HepG2 (cell line): ENCODE results near the gene OSBPL8. TPM values are rescaled to one million over a fixed set of nuclear protein-coding genes. Genes with fewer than 3 reads are reported as not detected.

Experiments used
- ATAC-seq: fragments of 200-7000 bp; cut with Tn5 transposase; 3 replicates; pipeline ENCODE4 v1.9.1; 2020; ENCODE audit warnings: mild to moderate bottlenecking, moderate library complexity
- BruUV-seq: library from RNA; stranded (reverse); fragments of 400-500 nt; replicated peaks from 2 replicates; lab custom pipeline; 2021; lab: Mats Ljungman, UMichigan
- CTCF ChIA-PET: fragments of 300-600 bp; formaldehyde crosslinking; extraction: SDS; loops from one replicate; lab custom pipeline; 2021; ENCODE audit warnings: low total read pairs, inconsistent platforms, low intra/inter-chr PET ratio; lab: Yijun Ruan, JAX
- POLR2A ChIA-PET: fragments of 350-600 bp; sonication (Branson Sonifier 250); formaldehyde crosslinking; loops from one replicate; lab custom pipeline; 2020; ENCODE audit warnings: antibody characterized with exemption, inconsistent platforms; lab: Yijun Ruan, JAX
- DNase-seq: peaks from one replicate; pipeline ENCODE4 v3.0.0-alpha.2; 2015; ENCODE audit warnings: low spot score
- FAIRE-seq: peaks from 3 replicates; lab custom pipeline; 2011; peaks lifted over from hg19 to GRCh38; lab: Jason Lieb, UNC
- H2AFZ ChIP-seq: one replicate; pipeline ENCODE4 v1.6.1; 2011; ENCODE audit warnings: low read length, inconsistent platforms
- H3K27ac ChIP-seq: fragments of 300-600 bp; 3 replicates; pipeline ENCODE4 v1.8.0; 2011; ENCODE audit warnings: mixed run types, mild to moderate bottlenecking, mixed read lengths, low read length, inconsistent platforms; ENCODE audit not compliant: insufficient read depth; ENCODE audit errors: extremely low read length
- H3K27me3 ChIP-seq, 2 experiments: fragments of 200-600 bp in 1 of 2; 2 replicates in 1 of 2; 3 replicates in 1 of 2; pipeline versions ENCODE4 v1.6.0 to v1.8.0; 2011; ENCODE audit warnings: low read length in 2 of 2, mild to moderate bottlenecking in 2 of 2, moderate library complexity in 2 of 2, inconsistent platforms in 1 of 2; ENCODE audit not compliant: insufficient read depth in 2 of 2, control insufficient read depth in 1 of 2
- H3K36me3 ChIP-seq, 2 experiments: fragments of 200-600 bp in 1 of 2; replicated peaks in 1 of 2; 2 replicates in 1 of 2; 3 replicates in 1 of 2; pipeline versions ENCODE4 v1.5.1 to v1.8.0; 2011; ENCODE audit warnings: low read length in 2 of 2, inconsistent platforms in 1 of 2; ENCODE audit not compliant: insufficient read depth in 2 of 2, control insufficient read depth in 1 of 2
- H3K4me1 ChIP-seq: 2 replicates; pipeline ENCODE4 v1.5.1; 2012; ENCODE audit warnings: low read length, inconsistent platforms; ENCODE audit not compliant: insufficient read depth
- H3K4me2 ChIP-seq: 2 replicates; pipeline ENCODE4 v1.6.0; 2011; ENCODE audit warnings: low read depth, low read length, inconsistent platforms
- H3K4me3 ChIP-seq, 3 experiments: fragments of 200-600 bp in 1 of 3; sonication (generic), shearing (Covaris generic) in 1 of 3; replicated peaks in 1 of 3; 2 replicates each; pipeline ENCODE4 v1.5.1; 2011 to 2016; ENCODE audit warnings: low read length in 3 of 3, inconsistent platforms in 2 of 3, low read depth in 2 of 3, mild to moderate bottlenecking in 2 of 3, control low read depth in 1 of 3, mixed read lengths in 1 of 3; ENCODE audit not compliant: insufficient read depth in 1 of 3
- H3K79me2 ChIP-seq: one replicate; pipeline ENCODE4 v1.6.1; 2011; ENCODE audit warnings: low read length, inconsistent platforms; ENCODE audit not compliant: insufficient read depth
- H3K9ac ChIP-seq: 2 replicates; pipeline ENCODE4 v1.6.0; 2011; ENCODE audit warnings: mild to moderate bottlenecking, low read depth, low read length, inconsistent platforms; ENCODE audit not compliant: insufficient read depth
- H3K9me3 ChIP-seq: 2 replicates; pipeline ENCODE4 v1.5.1; 2012; ENCODE audit warnings: mild to moderate bottlenecking, low read length
- H4K20me1 ChIP-seq: 2 replicates; pipeline ENCODE4 v1.6.0; 2011; ENCODE audit warnings: inconsistent platforms, mild to moderate bottlenecking, low read length, moderate library complexity; ENCODE audit not compliant: insufficient read depth
- MAFK ChIP-seq, 2 experiments: IDR thresholded peaks in 1 of 2; conservative IDR thresholded peaks in 1 of 2; 2 replicates each; pipeline ENCODE4 v1.6.1; 2011; ENCODE audit warnings: improper control_type of control experiment in 2 of 2, low read length in 2 of 2
- TGIF2 ChIP-seq: IDR thresholded peaks from 2 replicates; pipeline ENCODE4 v1.6.1; 2016; ENCODE audit warnings: control low read depth, missing compliant biosample characterization
- WGBS: methylation state at CpG from one replicate; pipeline ENCODE4 v1.1.6; 2017; ENCODE audit warnings: low lambda C conversion rate; 5-methylcytosine and 5-hydroxymethylcytosine counted together
- in situ Hi-C: cut with HindIII; loops from 2 replicates; pipeline ENCODE4 v1.10.0; 2017; ENCODE audit warnings: low pct_unique_long_range_greater_than_20kb; ENCODE audit not compliant: extremely low pct_ligation_motif_present
- intact Hi-C: fragments of 100-400 bp; cut with micrococcal nuclease; formaldehyde crosslinking; loops from one replicate; pipeline ENCODE4 v1.10.0; 2022; ENCODE audit not compliant: unreplicated experiment
- polyA plus RNA-seq, 8 experiments: library from polyadenylated mRNA; depleted of rRNA in 3 of 8; stranded (reverse) in 7 of 8; unstranded in 1 of 8; fragments of >200 nt; fragmentation: Illumina TruSeq in 4 of 8; extraction: Trizol in 4 of 8; gene quantifications; 2 replicates each; pipeline versions ENCODE4 v1.2.1 to v1.2.3, GENCODE V29; 2011 to 2016; ENCODE audit warnings: low read depth in 4 of 8, missing spikeins in 1 of 8, mixed read lengths in 1 of 8; ENCODE audit not compliant: insufficient read depth in 1 of 8
- total RNA-seq, 5 experiments: library from RNA; depleted of rRNA; stranded (reverse); fragments of >200 nt; fragmentation: Illumina TruSeq; extraction: Trizol; gene quantifications; 2 replicates each; pipeline ENCODE4 v1.2.3, GENCODE V29; 2016; ENCODE audit warnings: low read depth in 1 of 5
- TF ChIP-seq, protein P1 (sequence below): sonication (generic); formaldehyde crosslinking; IDR thresholded peaks from 2 replicates; pipeline ENCODE4 v1.4.0; 2020; ENCODE audit warnings: mild to moderate bottlenecking, missing genetic modification reagents, borderline replicate concordance
- TF ChIP-seq, protein P2 (sequence below): sonication (generic); formaldehyde crosslinking; IDR thresholded peaks from 2 replicates; pipeline ENCODE4 v1.5.0; 2020; ENCODE audit warnings: mild to moderate bottlenecking, missing genetic modification reagents, borderline replicate concordance

OSBPL8 gene
- total and polyA plus RNA-seq, 2 of the 13 experiments (the other 11 are each of a cell fraction or from before 2014, with no cell fraction given) = 11.0 to 33.9 TPM

DNA sequence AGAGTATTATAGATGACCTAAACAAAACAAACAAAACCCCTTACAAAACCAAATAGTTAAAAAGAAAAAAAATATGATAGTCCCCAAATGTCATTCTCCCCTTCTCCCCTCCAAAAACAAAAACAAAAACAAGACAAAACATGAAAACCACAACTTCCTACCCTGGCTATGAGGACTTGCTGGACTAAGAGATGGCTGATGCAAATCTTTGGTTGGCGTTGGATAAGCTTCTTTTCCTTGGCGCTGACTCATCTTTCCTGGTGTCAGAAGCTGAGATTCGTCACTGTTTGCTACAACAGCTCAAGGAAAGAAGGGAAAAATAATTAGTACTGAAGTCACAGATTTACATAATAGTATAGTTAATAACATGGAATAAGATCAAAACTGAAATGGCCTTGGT is 108.9 kb downstream of the OSBPL8 start:
- no TSS peak for BruUV-seq
- FAIRE-seq = no peak
- H2AFZ ChIP-seq = no peak overlapping the region
- TF ChIP-seq TGIF2 (CRISPR knock-in tag) (no peak), MAFK (conservative IDR thresholded peaks at IDR 0.05 in 1 of 2, IDR thresholded peaks at IDR 0.05 in 1 of 2; ENCODE audit: low read length in 2 of 2) (peak; percentile 1 to 23; a peak in 1 of 4 replicates)
- no peaks in the 10 kb centered on the region for H3K27me3 ChIP-seq
- H3K79me2 ChIP-seq = no peaks in the 10 kb centered on the region
- no peak overlapping the region for H3K4me3 ChIP-seq
- POLR2A ChIA-PET = no interaction called here
- CTCF ChIA-PET = no interaction called here
- no peaks in the 10 kb centered on the region; the same call in 1 of the 2 replicates for H4K20me1 ChIP-seq
- DNase-seq = no peak
- no peak overlapping the region for H3K27ac ChIP-seq
- intact Hi-C loops = no loop called here
- H3K9ac ChIP-seq = no peak overlapping the region
- 98% methylated on average over 3 of the region's 3 CpGs for WGBS
- H3K9me3 ChIP-seq = no peaks in the 10 kb centered on the region
- no peak overlapping the region for H3K4me2 ChIP-seq
- peaks cover 12% of the 10 kb centered on the region for H3K4me1 ChIP-seq
- ATAC-seq = no peak
- peaks cover 0 to 9% of the 10 kb centered on the region in 2 experiments; a peak in 1 of 5 replicates for H3K36me3 ChIP-seq
- in situ Hi-C loops = loop anchor here (25.0 kb wide), 1 partner anchor 913 kb away; no protein-coding TSS in a partner anchor

DNA sequence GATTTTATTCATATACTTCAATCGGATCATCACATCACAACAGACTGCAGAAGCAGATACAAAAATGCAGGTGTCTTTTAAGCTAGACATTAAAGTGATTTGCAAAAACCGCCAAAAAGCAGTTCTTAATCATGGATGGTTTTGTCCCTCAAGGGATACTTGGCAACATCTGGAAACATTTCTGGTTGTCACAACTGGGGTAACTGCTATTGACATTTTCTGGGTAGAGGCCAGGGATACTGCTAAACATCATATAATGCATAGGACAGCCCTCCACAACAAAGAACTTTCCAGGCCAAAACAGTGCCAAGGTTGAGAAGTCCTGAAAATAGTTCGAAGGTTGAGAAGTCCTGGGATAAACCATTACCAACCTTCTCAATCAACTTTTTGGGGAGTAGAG is 109.6 kb downstream of the OSBPL8 start:
- Histone ChIP-seq H3K79me2 (no peaks in the 10 kb centered on the region), H4K20me1 (no peaks in the 10 kb centered on the region), H3K36me3 (peaks cover 0 to 9% of the 10 kb centered on the region in 2 experiments; a peak in 1 of 5 replicates), H3K9me3 (no peaks in the 10 kb centered on the region), H3K27ac (no peak overlapping the region), H3K27me3 (no peaks in the 10 kb centered on the region), H3K4me2 (no peak overlapping the region), H3K4me1 (peaks cover 12% of the 10 kb centered on the region), H2AFZ (no peak overlapping the region), H3K9ac (no peak overlapping the region), H3K4me3 (no peak overlapping the region)
- intact Hi-C loops = no loop called here
- 95% methylated on average over 3 of the region's 3 CpGs for WGBS
- ChIA-PET POLR2A (no interaction called here), CTCF (no interaction called here)
- ATAC-seq = no peak
- DNase-seq = no peak
- BruUV-seq = no TSS peak
- in situ Hi-C loops = loop anchor here (25.0 kb wide), 1 partner anchor 913 kb away; no protein-coding TSS in a partner anchor
- no peak for FAIRE-seq
- TF ChIP-seq, protein P1, sequence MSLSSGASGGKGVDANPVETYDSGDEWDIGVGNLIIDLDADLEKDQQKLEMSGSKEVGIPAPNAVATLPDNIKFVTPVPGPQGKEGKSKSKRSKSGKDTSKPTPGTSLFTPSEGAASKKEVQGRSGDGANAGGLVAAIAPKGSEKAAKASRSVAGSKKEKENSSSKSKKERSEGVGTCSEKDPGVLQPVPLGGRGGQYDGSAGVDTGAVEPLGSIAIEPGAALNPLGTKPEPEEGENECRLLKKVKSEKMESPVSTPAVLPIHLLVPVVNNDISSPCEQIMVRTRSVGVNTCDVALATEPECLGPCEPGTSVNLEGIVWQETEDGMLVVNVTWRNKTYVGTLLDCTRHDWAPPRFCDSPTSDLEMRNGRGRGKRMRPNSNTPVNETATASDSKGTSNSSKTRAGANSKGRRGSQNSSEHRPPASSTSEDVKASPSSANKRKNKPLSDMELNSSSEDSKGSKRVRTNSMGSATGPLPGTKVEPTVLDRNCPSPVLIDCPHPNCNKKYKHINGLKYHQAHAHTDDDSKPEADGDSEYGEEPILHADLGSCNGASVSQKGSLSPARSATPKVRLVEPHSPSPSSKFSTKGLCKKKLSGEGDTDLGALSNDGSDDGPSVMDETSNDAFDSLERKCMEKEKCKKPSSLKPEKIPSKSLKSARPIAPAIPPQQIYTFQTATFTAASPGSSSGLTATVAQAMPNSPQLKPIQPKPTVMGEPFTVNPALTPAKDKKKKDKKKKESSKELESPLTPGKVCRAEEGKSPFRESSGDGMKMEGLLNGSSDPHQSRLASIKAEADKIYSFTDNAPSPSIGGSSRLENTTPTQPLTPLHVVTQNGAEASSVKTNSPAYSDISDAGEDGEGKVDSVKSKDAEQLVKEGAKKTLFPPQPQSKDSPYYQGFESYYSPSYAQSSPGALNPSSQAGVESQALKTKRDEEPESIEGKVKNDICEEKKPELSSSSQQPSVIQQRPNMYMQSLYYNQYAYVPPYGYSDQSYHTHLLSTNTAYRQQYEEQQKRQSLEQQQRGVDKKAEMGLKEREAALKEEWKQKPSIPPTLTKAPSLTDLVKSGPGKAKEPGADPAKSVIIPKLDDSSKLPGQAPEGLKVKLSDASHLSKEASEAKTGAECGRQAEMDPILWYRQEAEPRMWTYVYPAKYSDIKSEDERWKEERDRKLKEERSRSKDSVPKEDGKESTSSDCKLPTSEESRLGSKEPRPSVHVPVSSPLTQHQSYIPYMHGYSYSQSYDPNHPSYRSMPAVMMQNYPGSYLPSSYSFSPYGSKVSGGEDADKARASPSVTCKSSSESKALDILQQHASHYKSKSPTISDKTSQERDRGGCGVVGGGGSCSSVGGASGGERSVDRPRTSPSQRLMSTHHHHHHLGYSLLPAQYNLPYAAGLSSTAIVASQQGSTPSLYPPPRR (CRISPR knock-in tag) = no peak
- TF ChIP-seq, protein P2, sequence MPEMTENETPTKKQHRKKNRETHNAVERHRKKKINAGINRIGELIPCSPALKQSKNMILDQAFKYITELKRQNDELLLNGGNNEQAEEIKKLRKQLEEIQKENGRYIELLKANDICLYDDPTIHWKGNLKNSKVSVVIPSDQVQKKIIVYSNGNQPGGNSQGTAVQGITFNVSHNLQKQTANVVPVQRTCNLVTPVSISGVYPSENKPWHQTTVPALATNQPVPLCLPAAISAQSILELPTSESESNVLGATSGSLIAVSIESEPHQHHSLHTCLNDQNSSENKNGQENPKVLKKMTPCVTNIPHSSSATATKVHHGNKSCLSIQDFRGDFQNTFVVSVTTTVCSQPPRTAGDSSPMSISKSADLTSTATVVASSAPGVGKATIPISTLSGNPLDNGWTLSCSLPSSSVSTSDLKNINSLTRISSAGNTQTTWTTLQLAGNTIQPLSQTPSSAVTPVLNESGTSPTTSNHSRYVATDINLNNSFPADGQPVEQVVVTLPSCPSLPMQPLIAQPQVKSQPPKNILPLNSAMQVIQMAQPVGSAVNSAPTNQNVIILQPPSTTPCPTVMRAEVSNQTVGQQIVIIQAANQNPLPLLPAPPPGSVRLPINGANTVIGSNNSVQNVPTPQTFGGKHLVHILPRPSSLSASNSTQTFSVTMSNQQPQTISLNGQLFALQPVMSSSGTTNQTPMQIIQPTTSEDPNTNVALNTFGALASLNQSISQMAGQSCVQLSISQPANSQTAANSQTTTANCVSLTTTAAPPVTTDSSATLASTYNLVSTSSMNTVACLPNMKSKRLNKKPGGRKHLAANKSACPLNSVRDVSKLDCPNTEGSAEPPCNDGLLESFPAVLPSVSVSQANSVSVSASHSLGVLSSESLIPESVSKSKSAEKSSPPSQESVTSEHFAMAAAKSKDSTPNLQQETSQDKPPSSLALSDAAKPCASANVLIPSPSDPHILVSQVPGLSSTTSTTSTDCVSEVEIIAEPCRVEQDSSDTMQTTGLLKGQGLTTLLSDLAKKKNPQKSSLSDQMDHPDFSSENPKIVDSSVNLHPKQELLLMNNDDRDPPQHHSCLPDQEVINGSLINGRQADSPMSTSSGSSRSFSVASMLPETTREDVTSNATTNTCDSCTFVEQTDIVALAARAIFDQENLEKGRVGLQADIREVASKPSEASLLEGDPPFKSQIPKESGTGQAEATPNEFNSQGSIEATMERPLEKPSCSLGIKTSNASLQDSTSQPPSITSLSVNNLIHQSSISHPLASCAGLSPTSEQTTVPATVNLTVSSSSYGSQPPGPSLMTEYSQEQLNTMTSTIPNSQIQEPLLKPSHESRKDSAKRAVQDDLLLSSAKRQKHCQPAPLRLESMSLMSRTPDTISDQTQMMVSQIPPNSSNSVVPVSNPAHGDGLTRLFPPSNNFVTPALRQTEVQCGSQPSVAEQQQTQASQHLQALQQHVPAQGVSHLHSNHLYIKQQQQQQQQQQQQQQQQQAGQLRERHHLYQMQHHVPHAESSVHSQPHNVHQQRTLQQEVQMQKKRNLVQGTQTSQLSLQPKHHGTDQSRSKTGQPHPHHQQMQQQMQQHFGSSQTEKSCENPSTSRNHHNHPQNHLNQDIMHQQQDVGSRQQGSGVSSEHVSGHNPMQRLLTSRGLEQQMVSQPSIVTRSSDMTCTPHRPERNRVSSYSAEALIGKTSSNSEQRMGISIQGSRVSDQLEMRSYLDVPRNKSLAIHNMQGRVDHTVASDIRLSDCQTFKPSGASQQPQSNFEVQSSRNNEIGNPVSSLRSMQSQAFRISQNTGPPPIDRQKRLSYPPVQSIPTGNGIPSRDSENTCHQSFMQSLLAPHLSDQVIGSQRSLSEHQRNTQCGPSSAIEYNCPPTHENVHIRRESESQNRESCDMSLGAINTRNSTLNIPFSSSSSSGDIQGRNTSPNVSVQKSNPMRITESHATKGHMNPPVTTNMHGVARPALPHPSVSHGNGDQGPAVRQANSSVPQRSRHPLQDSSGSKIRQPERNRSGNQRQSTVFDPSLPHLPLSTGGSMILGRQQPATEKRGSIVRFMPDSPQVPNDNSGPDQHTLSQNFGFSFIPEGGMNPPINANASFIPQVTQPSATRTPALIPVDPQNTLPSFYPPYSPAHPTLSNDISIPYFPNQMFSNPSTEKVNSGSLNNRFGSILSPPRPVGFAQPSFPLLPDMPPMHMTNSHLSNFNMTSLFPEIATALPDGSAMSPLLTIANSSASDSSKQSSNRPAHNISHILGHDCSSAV (CRISPR knock-in tag) = no peak
